ENCODE measurements around the gene ANO9.

DNA sequence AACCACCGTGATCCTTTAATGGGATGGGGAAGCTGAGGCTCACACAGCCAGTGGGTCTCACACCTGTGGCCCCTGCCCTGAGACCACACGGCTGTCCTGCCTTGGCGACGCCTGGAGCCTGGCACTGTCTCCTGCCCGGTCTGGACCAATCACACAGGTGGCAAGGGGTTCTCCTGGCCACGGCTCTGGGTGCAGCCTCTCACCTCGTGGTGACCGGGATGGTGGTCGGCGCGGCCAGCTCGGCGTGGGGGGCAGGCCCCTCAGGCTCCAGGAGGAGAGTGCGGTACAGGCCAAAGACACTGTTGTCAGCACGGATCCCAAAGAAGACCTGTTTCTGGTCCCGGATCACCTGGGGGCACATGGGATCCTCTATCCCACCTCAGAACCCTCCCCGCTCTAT lies 8.7 kb downstream of the ANO9 start:
- TF ChIP-seq, protein P1, sequence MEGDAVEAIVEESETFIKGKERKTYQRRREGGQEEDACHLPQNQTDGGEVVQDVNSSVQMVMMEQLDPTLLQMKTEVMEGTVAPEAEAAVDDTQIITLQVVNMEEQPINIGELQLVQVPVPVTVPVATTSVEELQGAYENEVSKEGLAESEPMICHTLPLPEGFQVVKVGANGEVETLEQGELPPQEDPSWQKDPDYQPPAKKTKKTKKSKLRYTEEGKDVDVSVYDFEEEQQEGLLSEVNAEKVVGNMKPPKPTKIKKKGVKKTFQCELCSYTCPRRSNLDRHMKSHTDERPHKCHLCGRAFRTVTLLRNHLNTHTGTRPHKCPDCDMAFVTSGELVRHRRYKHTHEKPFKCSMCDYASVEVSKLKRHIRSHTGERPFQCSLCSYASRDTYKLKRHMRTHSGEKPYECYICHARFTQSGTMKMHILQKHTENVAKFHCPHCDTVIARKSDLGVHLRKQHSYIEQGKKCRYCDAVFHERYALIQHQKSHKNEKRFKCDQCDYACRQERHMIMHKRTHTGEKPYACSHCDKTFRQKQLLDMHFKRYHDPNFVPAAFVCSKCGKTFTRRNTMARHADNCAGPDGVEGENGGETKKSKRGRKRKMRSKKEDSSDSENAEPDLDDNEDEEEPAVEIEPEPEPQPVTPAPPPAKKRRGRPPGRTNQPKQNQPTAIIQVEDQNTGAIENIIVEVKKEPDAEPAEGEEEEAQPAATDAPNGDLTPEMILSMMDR (conservative IDR thresholded peaks at IDR 0.05; ENCODE audit: low read depth, low read length), result no peak
- TF ChIP-seq EZH2 (IDR thresholded peaks at IDR 0.05; ENCODE audit: borderline replicate concordance, low read depth, low read length, poor library complexity, severe bottlenecking), result no peak
